ENCODE results near the gene B9D2. TPM values are rescaled to one million over a fixed set of nuclear protein-coding genes. Genes with fewer than 3 reads are reported as not detected.

The B9D2 gene
- total RNA-seq, 1 donor from 2014 or later = 2.5 TPM

GRCh38 chr19:41356984-41357739 lies 6.8 kb downstream of the B9D2 start:
- H3K4me1 ChIP-seq = peaks cover 41% of the 10 kb centered on the region
- TF ChIP-seq, protein P1, sequence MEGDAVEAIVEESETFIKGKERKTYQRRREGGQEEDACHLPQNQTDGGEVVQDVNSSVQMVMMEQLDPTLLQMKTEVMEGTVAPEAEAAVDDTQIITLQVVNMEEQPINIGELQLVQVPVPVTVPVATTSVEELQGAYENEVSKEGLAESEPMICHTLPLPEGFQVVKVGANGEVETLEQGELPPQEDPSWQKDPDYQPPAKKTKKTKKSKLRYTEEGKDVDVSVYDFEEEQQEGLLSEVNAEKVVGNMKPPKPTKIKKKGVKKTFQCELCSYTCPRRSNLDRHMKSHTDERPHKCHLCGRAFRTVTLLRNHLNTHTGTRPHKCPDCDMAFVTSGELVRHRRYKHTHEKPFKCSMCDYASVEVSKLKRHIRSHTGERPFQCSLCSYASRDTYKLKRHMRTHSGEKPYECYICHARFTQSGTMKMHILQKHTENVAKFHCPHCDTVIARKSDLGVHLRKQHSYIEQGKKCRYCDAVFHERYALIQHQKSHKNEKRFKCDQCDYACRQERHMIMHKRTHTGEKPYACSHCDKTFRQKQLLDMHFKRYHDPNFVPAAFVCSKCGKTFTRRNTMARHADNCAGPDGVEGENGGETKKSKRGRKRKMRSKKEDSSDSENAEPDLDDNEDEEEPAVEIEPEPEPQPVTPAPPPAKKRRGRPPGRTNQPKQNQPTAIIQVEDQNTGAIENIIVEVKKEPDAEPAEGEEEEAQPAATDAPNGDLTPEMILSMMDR (IDR thresholded peaks at IDR 0.05; ENCODE audit: borderline replicate concordance) = no peak
- intact Hi-C loops (cut with micrococcal nuclease) = no loop called here
- no peak overlapping the region for H3K4me3 ChIP-seq
- H3K27ac ChIP-seq (replicated peaks) = peak overlapping the region; percentile 27
- H3K9me3 ChIP-seq (replicated peaks) = no peaks in the 10 kb centered on the region
- H3K27me3 ChIP-seq (ENCODE audit: low read depth) = peaks cover 10% of the 10 kb centered on the region
- DNase-seq = no peak
- H3K36me3 ChIP-seq = no peaks in the 10 kb centered on the region

GRCh38 chr19:41355802-41356201 lies 8.1 kb downstream of the B9D2 start:
- TF ChIP-seq, protein P1 (IDR thresholded peaks at IDR 0.05; ENCODE audit: borderline replicate concordance) = no peak
- intact Hi-C loops (cut with micrococcal nuclease) = no loop called here
- H3K4me1 ChIP-seq = peaks cover 55% of the 10 kb centered on the region
- H3K9me3 ChIP-seq (replicated peaks) = no peaks in the 10 kb centered on the region
- no peak overlapping the region for H3K4me3 ChIP-seq
- DNase-seq = peak; percentile 35
- H3K27ac ChIP-seq (replicated peaks) = peak overlapping the region; percentile 66
- H3K27me3 ChIP-seq (ENCODE audit: low read depth) = peaks cover 13% of the 10 kb centered on the region
- H3K36me3 ChIP-seq = no peaks in the 10 kb centered on the region

DNA sequence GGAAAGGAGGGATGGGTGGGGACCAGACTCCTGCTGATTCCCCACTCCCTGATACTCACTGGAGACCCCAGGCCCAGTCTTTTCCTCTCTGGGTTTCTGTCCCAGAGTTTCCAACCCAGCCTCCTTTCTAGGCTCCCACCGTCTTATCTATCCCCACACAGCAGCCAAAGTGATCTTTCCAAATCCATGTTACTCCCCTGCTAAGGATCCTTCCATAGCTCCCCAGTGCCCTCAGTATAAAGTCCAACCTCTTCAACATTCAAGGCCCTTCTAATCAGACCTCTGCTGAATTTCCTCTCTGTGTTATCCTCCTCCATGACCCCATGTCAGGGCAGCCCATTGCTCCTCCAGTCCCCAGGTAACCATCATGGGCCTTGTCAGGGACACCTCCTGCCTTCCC lies 8.9 kb downstream of the B9D2 start:
- H3K9me3 ChIP-seq (replicated peaks) = no peaks in the 10 kb centered on the region
- no peaks in the 10 kb centered on the region for H3K36me3 ChIP-seq
- TF ChIP-seq, protein P1 (IDR thresholded peaks at IDR 0.05; ENCODE audit: borderline replicate concordance) = no peak
- H3K4me1 ChIP-seq = peaks cover 63% of the 10 kb centered on the region
- peaks cover 13% of the 10 kb centered on the region for H3K27me3 ChIP-seq (ENCODE audit: low read depth)
- no peak overlapping the region for H3K4me3 ChIP-seq
- DNase-seq = no peak
- intact Hi-C loops (cut with micrococcal nuclease) = no loop called here
- peak overlapping the region; percentile 66 for H3K27ac ChIP-seq (replicated peaks)

GRCh38 chr19:41354343-41354953 lies 9.5 kb downstream of the B9D2 start:
- Histone ChIP-seq H3K4me3 (peak overlapping the region; percentile 93), H3K36me3 (no peaks in the 10 kb centered on the region), H3K27ac (replicated peaks) (peak overlapping the region; percentile 94), H3K4me1 (peaks cover 67% of the 10 kb centered on the region), H3K27me3 (ENCODE audit: low read depth) (peaks cover 13% of the 10 kb centered on the region), H3K9me3 (replicated peaks) (no peaks in the 10 kb centered on the region)
- intact Hi-C loops (cut with micrococcal nuclease) = no loop called here
- peak; percentile 28 for DNase-seq
- TF ChIP-seq, protein P1 (IDR thresholded peaks at IDR 0.05; ENCODE audit: borderline replicate concordance) = no peak

DNA sequence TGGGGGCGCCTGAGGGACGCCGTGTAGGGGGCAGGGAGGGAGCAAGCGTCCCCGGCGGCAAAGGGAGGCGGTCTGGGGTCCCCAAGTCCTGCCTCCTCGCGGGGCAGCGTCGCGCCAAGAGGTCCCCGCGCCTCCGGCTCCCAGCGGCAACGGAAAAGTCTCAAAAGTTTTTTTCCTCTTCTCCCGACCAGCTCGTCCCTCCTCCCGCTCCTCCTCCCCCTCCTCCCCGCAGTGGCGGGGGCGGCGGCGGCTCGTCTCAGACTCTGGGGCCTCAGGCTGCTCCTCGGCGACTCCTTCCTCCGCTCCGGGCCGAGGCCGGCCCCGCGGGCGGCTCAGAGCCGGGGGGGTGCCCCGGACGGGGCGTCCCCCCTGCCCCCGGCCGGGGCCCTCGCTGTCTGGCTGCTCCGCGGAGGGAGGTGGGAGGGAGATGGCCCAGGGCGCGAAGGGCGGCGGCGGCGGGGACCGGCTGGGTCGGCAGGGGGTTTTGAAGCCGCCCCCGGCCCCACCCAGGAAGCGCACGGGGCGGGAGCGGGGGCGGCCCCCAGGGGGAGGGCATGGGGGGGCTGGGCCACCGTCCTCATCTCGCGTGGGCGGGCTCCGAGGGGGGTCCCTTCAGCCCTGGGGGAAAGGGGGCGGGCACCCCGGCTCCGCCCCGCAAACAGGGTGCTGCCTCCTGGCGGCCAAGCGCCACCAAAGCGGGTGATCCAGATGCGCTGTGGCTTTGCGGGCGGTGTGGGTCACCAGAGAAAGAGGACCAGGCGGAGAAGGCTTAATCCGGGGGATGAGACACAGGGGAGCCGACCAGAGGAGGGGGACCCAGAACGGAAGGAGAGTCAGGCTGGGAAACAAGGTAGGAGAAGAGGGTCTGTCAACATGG lies 10.2 kb downstream of the B9D2 start, which contains the start of gene TGFB1:
Gene TGFB1 (minus strand): TSS at position 457 of the 877 bp plus-strand sequence. CDS start 878 bp downstream, outside the sequence.
- intact Hi-C loops (cut with micrococcal nuclease) = no loop called here
- peaks cover 74% of the 10 kb centered on the region for H3K4me1 ChIP-seq

More for the DNA sequence above, 10.2 kb downstream of the B9D2 start, which contains the start of gene TGFB1:
- peak; percentile 89 for DNase-seq
- Histone ChIP-seq H3K4me3 (peak within 1 kb of the TSS; percentile 93), H3K9me3 (replicated peaks) (no peaks in the 10 kb centered on the region), H3K27ac (replicated peaks) (peak within 1 kb of the TSS; percentile 94), H3K36me3 (no peaks in the 10 kb centered on the region), H3K27me3 (ENCODE audit: low read depth) (peaks cover 13% of the 10 kb centered on the region)
- TF ChIP-seq, protein P1 (IDR thresholded peaks at IDR 0.05; ENCODE audit: borderline replicate concordance) = peak; percentile 91

Data from left ventricle myocardium inferior (tissue), 1 donor.